Measurements from ENCODE around the gene ACBD6. TPM values are rescaled to one million over a fixed set of nuclear protein-coding genes. Genes with fewer than 3 reads are reported as not detected.

ACBD6 gene
- total and polyA plus RNA-seq, 2 experiments from 2014 or later = 72.2 to 73.9 TPM

GRCh38 chr1:180259431-180260338 is 242.7 kb downstream of the ACBD6 start:
- Histone ChIP-seq H3K27ac (no peak overlapping the region), H3K27me3 (no peaks in the 10 kb centered on the region), H3K36me3 (no peaks in the 10 kb centered on the region), H3K4me3 (no peak overlapping the region), H3K9me3 (ENCODE audit: low read depth) (no peaks in the 10 kb centered on the region), H3K4me1 (ENCODE audit: low read depth) (no peaks in the 10 kb centered on the region)
- no peak for DNase-seq (ENCODE audit: low read depth in 1 of 2, low spot score in 1 of 2)
- TF ChIP-seq CTCF (IDR thresholded peaks at IDR 0.05; ENCODE audit: low read depth, low read length) = no peak

- no peak for DNase-seq (ENCODE audit: low read depth in 1 of 2, low spot score in 1 of 2)
- no peak for TF ChIP-seq CTCF (IDR thresholded peaks at IDR 0.05; ENCODE audit: low read depth, low read length)
- H3K4me1 ChIP-seq (ENCODE audit: low read depth) = no peaks in the 10 kb centered on the region
Observed at GRCh38 chr1:180258935-180259334, 243.4 kb downstream of the ACBD6 start.

GRCh38 chr1:180258290-180258689 is 244.1 kb downstream of the ACBD6 start:
- H3K27me3 ChIP-seq = no peaks in the 10 kb centered on the region
- H3K9me3 ChIP-seq (ENCODE audit: low read depth) = no peaks in the 10 kb centered on the region
- H3K27ac ChIP-seq = no peak overlapping the region
- H3K36me3 ChIP-seq = no peaks in the 10 kb centered on the region
- TF ChIP-seq CTCF (IDR thresholded peaks at IDR 0.05; ENCODE audit: low read depth, low read length) = no peak
- no peak for DNase-seq (ENCODE audit: low read depth in 1 of 2, low spot score in 1 of 2)
- H3K4me1 ChIP-seq (ENCODE audit: low read depth) = no peaks in the 10 kb centered on the region
- H3K4me3 ChIP-seq = no peak overlapping the region

More at GRCh38 chr1:180258935-180259334, 243.4 kb downstream of the ACBD6 start:
- Histone ChIP-seq H3K36me3 (no peaks in the 10 kb centered on the region), H3K4me3 (no peak overlapping the region), H3K27ac (no peak overlapping the region), H3K9me3 (ENCODE audit: low read depth) (no peaks in the 10 kb centered on the region), H3K27me3 (no peaks in the 10 kb centered on the region)

- TF ChIP-seq CTCF (IDR thresholded peaks at IDR 0.05; ENCODE audit: low read depth, low read length) = no peak
- Histone ChIP-seq H3K27me3 (no peaks in the 10 kb centered on the region), H3K9me3 (ENCODE audit: low read depth) (no peaks in the 10 kb centered on the region)
Observed at GRCh38 chr1:180257486-180257885, 244.9 kb downstream of the ACBD6 start.

GRCh38 chr1:180257028-180257386 is 245.4 kb downstream of the ACBD6 start:
- Histone ChIP-seq H3K27me3 (no peaks in the 10 kb centered on the region), H3K4me3 (no peak overlapping the region), H3K27ac (no peak overlapping the region), H3K4me1 (ENCODE audit: low read depth) (no peaks in the 10 kb centered on the region), H3K9me3 (ENCODE audit: low read depth) (no peaks in the 10 kb centered on the region), H3K36me3 (no peaks in the 10 kb centered on the region)
- TF ChIP-seq CTCF (IDR thresholded peaks at IDR 0.05; ENCODE audit: low read depth, low read length) = no peak
- no peak for DNase-seq (ENCODE audit: low read depth in 1 of 2, low spot score in 1 of 2)

More at GRCh38 chr1:180257486-180257885, 244.9 kb downstream of the ACBD6 start:
- Histone ChIP-seq H3K4me3 (no peak overlapping the region), H3K27ac (no peak overlapping the region), H3K4me1 (ENCODE audit: low read depth) (no peaks in the 10 kb centered on the region), H3K36me3 (no peaks in the 10 kb centered on the region)
- no peak for DNase-seq (ENCODE audit: low read depth in 1 of 2, low spot score in 1 of 2)

Measured in cardiac muscle cell (in vitro differentiated cells and primary cell).